Stimulated activated CD4-positive, alpha-beta T cell treated with anti-CD3 and anti-CD28 coated beads, Interleukin-15, amount 100 ng/mL, for 1 hour (primary cell): Measurements from ENCODE around the gene ADM.
"Not testable (repeated sequence)": the region's sequence is repeated elsewhere in the genome, so short reads cannot be mapped to it uniquely, and the experiment has no call there.

Source experiments
- DNase-seq, 2 donors: peaks; one replicate each; pipeline ENCODE4 v3.0.0-alpha.2; 2020; ENCODE audit warnings: low read depth in 1 of 2, low spot score in 1 of 2

The ADM gene, protein sequence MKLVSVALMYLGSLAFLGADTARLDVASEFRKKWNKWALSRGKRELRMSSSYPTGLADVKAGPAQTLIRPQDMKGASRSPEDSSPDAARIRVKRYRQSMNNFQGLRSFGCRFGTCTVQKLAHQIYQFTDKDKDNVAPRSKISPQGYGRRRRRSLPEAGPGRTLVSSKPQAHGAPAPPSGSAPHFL

DNA sequence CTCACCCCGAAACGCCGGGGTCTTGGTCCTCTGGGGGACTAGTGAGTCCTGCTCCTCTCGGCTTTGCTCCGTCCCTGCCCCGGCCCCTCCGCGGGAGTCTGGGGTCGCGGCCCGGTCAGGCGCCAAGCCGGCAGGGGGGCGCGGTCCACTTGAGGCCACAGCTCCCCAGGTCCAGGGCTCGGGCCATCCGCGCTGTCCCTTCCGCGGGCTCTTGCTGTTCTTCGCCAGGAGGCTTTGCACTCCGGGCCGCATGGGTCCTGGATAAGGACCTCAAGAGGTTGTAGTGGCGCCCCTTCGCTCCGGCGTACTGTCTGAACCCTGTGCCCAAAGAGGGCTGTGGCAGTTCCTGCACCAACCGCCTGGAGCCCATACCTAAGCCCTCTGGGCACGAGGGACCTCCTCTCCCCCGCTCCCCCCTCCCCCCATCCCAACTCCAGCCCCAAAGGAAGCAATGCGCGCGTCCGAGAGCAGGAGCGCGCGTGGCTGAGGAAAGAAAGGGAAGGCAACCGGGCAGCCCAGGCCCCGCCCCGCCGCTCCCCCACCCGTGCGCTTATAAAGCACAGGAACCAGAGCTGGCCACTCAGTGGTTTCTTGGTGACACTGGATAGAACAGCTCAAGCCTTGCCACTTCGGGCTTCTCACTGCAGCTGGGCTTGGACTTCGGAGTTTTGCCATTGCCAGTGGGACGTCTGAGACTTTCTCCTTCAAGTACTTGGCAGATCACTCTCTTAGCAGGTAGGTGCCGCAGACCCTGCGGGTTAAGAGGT is at the start of gene ADM:
Gene ADM, plus strand, starts transcription at position 579 of the 767 bp plus-strand sequence. CDS start 628 bp downstream, outside the sequence.
- DNase-seq = no peak

DNA sequence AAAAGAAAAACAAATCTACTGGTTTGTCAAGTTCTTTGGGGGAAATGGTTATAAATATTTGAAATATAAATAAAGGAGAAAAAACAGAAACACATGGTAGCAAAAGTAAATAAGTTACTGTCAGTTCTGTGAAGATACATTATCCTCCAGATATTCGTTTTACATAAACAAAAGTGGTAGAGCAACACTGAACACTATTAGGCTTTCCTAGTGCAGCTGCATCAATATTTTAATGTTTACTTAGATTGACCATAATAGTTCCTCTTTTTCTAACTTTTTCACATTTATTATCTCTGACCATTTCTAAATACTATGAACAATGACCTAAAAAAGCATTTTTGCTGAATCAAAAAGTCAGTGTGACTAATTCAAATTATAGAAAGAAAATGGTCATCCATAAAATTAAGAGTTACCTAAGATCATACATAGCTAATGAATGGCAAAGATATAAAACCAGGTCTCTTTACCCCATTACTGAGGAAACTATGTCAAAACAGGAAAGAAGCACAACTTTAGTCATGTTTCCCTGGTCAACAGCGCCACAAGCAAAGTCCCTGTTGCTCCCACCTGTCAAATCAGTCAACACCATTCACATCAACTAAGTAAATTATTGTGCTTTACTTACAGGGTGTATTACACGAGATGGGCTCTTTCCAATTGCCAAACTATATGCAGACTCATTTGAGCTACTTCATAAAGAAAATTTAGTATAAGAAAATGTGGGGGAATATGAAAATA is 49.3 kb upstream of the ADM start:
- no peak for DNase-seq

DNA sequence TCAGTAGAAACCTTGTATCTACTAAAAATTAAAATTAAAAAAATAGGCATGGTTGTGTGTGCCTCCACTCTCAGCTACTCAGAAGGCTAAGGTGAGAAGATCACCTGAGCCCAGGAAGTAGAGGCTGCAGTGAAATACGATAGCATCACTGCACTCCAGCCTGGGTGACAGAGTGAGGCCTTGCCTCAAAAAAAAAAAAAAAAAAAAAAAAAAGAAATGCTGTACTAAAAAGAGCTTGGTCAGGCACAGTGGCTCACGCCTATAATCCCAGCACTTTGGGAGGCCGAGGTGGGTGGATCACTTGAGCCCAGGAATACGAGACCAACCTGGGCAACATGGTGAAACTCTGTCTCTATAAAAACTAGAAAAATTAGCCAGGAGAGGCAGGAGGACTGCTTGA is 47.4 kb upstream of the ADM start:
- DNase-seq = no peak

DNA sequence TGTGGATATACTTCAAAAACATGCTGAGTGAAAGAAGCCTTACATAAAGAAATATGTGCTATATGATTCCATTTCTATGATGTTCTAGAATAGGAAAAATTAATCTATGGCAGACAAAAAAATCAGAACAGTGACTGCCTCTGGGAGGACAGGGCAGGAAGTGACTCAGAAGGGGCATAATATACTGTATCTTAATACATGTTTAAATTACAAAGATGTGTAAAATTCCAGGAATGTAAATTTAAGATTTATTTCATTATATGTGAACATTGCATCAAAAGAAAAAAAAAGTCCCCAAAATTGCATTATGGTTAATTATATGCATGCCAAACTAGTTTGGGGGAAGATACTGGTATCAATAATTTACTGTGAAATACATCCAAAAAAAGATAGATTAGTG is 43.1 kb upstream of the ADM start:
- DNase-seq = no peak

DNA sequence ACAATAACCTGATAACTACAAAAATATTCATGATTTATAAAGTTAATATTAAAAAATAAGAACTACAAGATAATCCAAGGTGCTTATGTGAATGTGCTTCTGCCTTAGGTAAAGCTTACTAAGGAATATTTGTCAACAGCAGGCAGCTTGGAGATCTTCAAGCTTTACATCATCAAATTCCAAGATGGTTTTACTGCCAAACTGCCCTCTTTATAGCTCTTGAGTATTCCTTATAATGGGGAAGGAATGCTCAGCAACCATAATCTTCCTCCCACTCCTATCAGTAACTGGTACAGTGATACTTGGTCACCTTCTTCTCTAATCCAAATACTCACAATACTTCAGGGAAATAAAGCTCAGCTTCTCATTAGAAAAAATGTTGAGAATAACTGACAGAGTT is 40.9 kb upstream of the ADM start:
- no peak for DNase-seq

DNA sequence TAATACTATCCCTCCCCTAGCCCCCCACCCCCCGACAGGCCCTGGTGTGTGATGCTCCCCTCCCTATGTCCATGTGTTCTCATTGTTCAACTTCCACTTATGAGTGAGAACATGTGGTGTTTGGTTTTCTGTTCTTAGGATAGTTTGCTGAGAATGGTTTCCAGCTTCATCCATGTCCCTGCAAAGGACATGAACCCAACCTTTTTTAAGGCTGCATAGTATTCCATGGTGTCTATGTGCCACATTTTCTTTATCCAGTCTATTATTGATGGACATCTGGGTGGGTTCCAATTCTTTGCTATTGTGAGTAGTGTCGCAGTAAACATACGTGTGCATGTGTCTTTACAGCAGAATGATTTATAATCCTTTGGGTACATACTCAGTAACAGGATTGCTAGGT is 40.2 kb upstream of the ADM start:
- not testable (repeated sequence) for DNase-seq

DNA sequence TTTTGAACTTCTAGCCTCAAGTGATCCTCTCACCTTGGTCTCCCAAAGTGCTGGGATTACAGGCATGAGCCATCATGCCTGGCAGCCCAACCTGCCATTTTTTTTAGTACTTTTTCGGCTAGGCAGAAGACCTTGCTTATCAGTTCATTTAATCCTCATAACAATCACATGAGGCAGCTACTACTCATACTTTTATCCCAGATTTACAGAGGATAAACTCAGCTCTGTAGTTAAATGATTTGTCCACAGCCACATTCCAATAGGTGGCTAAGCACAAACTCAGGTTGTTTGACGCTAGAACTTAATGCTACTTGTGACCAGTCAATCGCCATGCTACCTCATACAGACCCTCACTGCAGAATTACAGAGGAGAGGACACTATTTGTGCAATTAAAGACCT is 38.9 kb upstream of the ADM start:
- no peak for DNase-seq

DNA sequence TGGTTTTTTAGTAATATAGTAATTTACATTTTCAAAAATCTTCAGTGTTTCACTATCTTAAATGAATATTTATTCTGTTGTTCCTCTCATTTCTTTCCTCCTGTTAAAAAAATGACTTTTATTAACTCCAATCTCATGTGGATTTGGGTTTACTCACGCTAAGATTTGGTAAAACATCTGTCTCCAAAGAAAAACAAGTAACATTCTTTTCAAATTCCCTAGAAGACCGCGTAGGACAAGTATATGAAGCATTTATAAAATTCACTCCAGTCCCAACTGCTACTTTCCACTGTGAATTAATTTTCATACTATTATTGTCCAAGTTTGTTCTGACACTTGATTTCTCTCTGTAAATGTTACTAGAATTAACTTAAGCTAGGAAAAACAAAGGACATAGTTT is 37.1 kb upstream of the ADM start:
- DNase-seq = no peak

DNA sequence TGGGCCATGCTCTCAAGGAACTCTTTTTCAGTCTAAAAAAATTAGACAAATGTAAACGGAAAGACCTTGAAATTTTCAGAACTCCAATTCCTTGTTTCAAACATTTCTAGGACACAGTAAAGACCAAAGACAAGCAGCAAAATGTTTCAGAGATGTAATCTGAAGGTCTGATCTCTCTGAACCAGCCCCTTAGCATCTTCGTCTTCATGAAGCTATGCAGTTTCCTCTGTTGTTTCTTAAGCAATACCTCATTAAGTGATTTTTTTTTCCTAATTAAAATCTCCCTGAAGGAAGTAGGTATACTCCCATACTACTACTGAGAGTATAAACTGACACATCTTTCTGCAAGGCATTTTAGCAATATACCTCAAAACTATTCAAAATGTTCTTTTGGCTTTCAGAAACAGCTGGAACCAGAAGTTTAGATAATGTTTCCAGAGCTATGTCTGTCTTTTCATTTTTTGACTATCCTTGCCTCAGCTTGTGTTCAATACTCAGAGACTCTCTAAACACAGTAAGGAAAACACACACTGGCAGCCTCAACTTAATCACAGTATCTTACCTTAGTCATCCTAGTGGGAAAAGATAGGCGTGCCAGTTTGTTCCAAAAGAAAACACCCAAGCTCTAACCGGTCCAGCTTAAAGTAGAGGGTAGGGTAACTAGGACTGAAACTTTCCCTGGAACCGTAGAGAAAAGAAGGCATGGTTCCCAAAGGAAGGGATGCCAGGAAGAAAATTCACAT is 36.0 kb upstream of the ADM start:
- no peak for DNase-seq

DNA sequence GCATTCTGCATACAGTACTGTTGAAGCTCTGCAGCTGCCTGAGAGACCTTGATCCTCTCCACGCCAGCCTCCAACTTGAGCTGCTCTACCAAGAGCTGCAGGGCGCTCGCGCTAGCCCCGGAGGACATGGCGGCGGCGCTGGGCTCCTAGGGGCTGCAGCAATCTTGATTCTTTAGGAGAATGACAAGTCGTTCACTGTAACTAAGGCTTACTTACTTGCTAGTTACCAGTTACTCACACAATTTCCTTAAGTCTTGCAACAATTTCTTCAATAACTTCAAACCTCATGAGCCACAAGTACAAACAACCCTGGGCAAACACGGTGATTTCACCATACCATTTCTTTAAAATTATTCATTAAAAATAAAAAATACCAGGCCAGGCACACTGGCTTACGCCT is 32.7 kb upstream of the ADM start:
- no peak for DNase-seq

DNA sequence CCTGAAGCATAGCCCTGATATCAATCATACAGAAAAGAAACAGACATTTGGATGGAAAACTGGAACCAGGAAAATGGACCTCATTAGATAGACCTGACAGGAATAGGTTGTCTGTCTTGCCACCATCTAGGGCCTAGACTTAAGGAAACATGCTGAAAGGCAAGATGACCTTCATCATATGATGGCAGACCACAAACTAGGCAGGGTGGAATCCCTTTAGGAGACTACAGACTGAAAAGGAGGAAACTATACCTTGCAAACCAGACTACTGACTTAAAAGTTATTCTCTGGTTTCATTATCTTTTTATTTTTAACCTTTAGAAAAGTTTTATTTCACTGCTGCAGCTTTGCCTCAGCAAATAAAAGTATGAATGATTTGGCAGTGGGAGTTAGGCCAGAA is 31.1 kb upstream of the ADM start:
- no peak for DNase-seq

DNA sequence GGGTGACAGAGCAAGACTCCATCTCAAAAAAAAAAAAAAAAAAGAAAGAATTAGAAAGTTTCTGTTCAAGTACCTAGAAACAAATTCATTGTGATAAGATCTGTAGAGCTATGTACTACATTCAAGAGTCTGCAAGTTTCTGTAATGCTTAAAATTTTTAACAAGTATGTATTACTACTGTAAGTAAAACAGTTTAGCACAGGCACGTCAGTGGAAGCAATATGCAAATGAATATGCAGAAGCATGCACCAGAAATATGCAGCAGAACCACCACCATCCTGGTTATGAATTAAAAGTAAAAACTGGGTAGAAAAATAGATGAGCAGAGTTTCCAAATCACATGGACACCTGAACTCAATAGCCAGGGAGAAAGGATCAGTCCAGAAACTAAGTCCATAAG is 30.1 kb upstream of the ADM start:
- no peak for DNase-seq

DNA sequence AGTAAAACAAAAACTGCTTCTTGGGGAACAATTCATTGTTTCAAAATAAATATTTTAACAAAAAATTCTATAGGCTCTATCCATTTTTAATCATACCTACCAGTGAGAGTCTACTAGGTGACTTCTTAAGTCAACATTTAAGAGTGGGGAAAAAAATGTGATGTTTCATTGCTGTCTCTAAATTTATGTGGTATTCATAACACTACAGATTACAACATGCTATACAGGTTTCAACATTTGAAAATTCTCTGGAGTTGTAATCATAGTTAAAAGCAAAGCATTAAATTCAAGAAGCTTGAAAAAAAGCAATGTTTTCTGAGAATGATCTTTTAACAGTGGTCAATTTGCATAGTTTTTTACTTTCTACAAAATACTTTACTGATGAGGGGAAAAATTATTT is 29.2 kb upstream of the ADM start:
- DNase-seq = no peak

DNA sequence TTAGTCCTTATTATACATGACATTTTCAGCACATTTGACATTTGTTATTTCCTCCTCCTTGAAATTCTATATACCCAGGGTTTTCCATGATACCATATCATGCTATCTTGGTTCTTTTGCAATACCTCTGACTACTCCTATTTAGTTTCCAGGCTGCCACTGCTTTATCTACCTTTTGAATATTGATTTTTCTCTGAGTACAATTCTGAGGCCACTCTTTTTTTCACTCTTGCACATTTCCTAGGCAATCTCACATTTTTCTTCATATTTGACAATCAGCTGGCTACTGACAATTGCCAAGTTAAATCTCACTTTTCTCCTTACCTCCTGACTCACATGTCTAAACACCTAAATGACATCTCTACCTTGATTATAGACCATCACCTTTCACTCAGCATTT is 22.8 kb upstream of the ADM start:
- DNase-seq = no peak

DNA sequence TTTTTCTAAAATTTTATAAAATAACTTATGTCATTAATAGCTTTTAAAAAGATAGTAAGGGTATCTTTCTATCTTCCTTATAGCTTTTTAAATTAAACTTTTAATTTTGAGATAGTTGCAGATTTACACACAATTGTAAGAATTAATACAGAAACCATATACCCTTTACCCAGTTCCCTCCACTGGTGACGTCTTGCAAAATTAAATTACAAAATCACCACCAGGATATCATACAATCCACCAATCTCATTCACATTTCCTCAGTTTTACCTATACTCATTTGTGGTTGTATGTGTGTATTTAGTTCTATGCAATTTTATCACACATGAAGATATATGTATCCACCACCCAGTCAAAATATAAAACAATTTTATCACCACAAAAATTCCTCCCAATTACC is 20.9 kb upstream of the ADM start:
- no peak for DNase-seq

DNA sequence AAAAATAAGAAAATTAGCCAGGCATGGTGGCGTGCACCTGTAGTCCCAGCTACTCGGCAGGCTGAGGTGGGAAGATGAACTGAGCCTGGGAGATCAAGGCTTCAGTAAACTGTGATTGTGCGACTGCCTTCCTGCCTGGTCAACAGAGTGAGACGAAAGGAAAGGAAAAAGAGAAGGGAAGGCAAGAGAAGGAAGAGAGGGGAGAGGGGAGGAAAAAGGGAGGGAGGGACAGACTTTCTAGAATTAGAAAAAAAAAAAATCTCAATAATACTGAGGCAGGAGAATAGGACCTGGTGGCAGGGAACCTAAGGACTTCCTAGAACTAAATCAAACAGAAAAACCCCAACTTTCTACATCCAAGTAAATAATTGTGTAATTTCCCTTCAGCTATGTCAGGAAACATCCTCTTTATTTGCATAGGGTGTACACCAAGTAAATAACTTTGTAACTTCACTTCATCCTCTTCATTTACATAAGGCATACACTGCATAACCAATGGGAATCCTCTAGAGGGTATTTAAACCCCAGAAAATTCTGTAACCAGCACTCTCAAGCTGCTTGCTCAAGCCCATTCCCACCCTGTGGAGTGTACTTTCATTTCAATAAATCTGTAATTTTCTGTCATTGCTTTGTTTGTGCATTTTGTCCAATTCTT is 19.6 kb upstream of the ADM start:
- no peak for DNase-seq

DNA sequence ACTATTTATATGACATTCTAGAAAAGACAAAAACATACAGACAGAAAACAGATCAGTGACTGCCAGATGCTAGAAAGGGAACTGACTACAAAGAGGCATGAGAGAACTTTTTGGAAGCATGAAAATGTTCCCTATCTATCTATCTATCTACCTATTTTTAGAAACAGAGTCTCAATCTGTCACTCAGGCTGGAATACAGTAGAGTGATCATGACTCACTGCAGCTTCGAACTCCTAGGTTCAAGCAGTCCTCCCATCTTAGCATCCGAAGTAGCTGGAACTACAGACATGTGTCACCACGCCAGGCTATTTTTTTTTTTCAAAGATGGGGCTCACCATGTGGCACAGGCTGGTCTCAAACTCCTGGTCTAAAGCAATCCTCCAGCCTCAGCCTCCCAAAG is 17.7 kb upstream of the ADM start:
- no peak for DNase-seq

DNA sequence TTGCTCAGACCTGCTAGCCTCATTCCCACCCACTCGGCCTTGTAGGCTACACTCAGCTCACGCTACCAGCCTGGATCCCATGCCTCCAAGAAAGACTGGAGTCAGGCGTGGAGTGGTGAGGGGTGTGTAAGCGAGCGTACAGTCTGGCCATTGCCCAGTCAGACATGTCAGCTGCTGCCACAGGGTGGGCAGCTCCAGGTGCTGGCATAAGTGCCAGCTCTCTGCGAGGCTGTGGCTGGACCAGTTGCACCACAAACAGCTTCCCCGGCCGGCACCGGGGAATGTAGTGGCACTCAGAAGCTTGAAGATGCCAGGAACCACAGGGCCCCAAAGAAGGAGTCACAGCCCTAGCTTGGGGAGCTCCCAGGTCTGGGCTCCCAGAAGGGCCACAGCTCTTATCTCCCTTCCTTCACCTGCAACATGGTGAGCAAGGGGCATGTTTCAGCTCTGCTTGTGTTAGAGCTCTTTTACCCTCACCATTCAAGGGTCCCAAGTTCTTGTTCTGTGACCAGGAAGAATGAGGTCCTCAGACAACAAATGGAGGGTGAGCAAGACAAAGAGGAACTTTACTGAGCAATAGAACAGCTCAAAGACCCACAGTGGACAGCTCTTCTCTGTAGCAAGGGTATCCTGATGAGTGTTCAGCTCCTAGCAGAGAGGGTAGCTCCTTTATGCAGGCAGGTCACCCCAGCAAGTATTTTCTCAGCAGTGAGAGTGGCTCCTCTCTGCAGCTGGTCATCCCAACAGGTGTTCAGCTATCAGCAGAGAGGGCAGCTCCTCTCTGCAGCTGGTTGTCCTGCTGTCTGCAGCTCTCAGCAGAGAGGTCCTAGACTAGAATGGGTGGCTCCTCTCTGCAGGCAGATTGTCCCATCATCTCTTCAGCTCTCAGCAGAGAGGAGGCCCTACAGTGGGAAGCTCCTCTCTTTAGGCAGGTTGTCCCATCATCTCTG is 16.8 kb upstream of the ADM start:
- no peak for DNase-seq

DNA sequence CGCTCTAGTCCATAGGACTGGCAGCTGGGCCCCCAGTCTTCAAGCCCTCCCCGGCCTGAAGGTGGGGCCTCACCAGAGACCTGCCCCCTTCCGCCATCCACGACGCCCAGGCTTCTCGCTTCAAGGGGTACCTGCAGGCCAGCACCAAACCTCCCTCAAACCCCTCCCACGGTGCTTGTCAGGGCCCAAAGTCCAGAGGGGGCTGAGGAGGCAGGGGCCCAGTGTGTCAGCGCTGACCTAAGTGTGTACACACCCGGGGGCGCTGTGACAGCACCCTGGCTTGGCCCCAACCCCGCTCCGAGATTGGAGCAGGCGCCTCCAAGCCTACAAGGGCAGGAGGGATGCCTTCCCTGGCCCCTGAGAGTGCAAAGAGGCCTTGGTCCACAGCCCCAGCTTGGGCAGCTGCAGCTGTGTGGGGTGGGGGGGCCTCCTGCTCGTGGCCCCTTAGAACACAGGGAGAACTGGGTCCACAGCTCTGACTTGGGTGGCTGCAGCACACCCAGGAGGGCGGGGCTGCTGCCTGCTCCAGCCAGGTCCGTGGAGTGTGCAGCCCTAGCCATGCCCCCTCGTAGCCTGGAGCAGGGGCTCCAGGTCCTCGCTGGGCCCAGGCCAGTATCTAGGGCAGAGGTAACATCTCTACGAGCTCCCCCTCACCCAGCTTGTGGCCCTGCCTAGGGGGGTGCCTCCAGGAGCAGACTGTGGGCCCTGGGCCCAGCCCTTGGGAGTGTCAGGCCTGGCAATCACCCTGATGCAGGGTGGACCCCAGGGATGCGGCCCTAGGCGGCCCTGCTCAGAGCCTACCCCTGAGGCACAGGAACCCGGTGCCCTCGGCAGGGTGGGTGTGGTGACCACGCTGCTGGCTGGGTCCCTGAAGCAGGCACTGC is 15.8 kb upstream of the ADM start:
- no peak for DNase-seq
